Osteocyte (in vitro differentiated cells): Measurements from ENCODE around the gene PTPN1. TPM values are rescaled to one million over a fixed set of nuclear protein-coding genes. Genes with fewer than 3 reads are reported as not detected.

Experiments
- DNase-seq: peaks from one replicate; pipeline ENCODE4 v3.0.0; 2021; ENCODE audit warnings: mixed read lengths; ENCODE audit not compliant: unreplicated experiment; ENCODE audit errors: extremely low spot score
- H3K27ac Mint-ChIP-seq: one replicate; pipeline ENCODE4 v1.8.0; 2021; ENCODE audit warnings: mild to moderate bottlenecking, mixed read lengths; ENCODE audit not compliant: unreplicated experiment
- H3K27me3 Mint-ChIP-seq: one replicate; pipeline ENCODE4 v1.8.0; 2021; ENCODE audit warnings: mixed read lengths; ENCODE audit not compliant: unreplicated experiment
- H3K36me3 Mint-ChIP-seq: one replicate; pipeline ENCODE4 v1.8.0; 2021; ENCODE audit warnings: mixed read lengths; ENCODE audit not compliant: unreplicated experiment
- H3K4me1 Mint-ChIP-seq: one replicate; pipeline ENCODE4 v1.8.0; 2021; ENCODE audit warnings: mixed read lengths; ENCODE audit not compliant: unreplicated experiment
- H3K4me3 Mint-ChIP-seq: one replicate; pipeline ENCODE4 v1.8.0; 2021; ENCODE audit warnings: mild to moderate bottlenecking, moderate library complexity, mixed read lengths; ENCODE audit not compliant: unreplicated experiment
- H3K9me3 Mint-ChIP-seq: one replicate; pipeline ENCODE4 v1.8.0; 2021; ENCODE audit warnings: mixed read lengths; ENCODE audit not compliant: unreplicated experiment
- CTCF ChIP-seq: fragments of 200-600 bp; sonication (generic); IDR thresholded peaks from 2 replicates; pipeline ENCODE4 v1.5.0; 2021; ENCODE audit warnings: antibody characterized with exemption, mild to moderate bottlenecking, moderate library complexity
- total RNA-seq: library from RNA; stranded (reverse); gene quantifications from 2 replicates; pipeline ENCODE4 v1.2.1, GENCODE V29; 2021

PTPN1 gene
- total RNA-seq, 1 donor from 2014 or later: 29.1 TPM

DNA sequence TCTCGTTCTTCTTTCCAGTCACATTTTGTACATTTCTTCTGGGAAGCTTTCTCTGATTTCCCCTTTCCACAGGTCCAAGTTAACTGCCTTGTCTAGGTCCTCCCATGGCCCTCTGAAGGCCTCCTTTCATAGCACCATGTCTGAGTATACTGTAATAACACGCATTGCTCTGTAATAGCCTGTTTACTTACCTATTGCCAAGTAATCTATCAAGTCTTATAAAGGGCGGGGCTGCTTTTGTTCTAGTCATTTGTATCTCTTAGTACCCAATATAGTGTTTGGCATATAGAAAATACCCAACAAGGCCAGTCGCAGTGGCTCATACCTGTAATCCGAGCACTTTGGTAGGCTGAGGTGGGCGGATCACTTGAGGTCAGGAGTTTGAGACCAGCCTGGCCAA lies 17.9 kb downstream of the PTPN1 start:
- H3K36me3 Mint-ChIP-seq: no peaks in the 10 kb centered on the region
- H3K9me3 Mint-ChIP-seq: no peaks in the 10 kb centered on the region

GRCh38 chr20:50528804-50529351 lies 18.7 kb downstream of the PTPN1 start:
- Mint-ChIP-seq H3K9me3 (no peaks in the 10 kb centered on the region), H3K27me3 (no peaks in the 10 kb centered on the region), H3K4me1 (peaks cover 31% of the 10 kb centered on the region), H3K27ac (peak overlapping the region; percentile 53), H3K36me3 (no peaks in the 10 kb centered on the region), H3K4me3 (no peak overlapping the region)
- DNase-seq: no peak
- TF ChIP-seq CTCF: no peak

More for the DNA sequence above, 17.9 kb downstream of the PTPN1 start:
- Mint-ChIP-seq H3K27me3 (no peaks in the 10 kb centered on the region), H3K4me1 (peaks cover 25% of the 10 kb centered on the region), H3K4me3 (no peak overlapping the region), H3K27ac (no peak overlapping the region)
- no peak for TF ChIP-seq CTCF
- no peak for DNase-seq

GRCh38 chr20:50532221-50532620 lies 22.0 kb downstream of the PTPN1 start:
- TF ChIP-seq CTCF: no peak
- H3K27ac Mint-ChIP-seq: no peak overlapping the region

DNA sequence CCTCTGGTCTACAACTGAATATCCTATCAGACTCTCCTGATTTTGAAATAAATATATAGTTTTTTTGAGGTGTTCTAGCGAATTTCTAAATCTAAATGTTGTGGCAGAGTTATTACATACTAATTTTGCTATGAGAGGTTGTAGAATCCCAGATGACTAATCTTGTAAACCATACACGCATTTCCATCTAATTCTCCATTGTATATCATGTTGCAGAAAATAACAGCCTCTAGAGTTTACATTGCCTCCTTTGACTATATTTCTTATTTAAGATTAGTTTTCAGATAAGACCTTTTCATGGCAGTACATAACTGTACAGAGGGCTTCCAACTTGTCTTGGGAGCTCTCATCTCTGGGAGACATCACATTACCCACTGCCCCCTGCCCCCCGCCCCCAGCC lies 22.9 kb downstream of the PTPN1 start:
- no peaks in the 10 kb centered on the region for H3K36me3 Mint-ChIP-seq
- peak overlapping the region; percentile 41 for H3K27ac Mint-ChIP-seq
- no peaks in the 10 kb centered on the region for H3K27me3 Mint-ChIP-seq
- no peak for TF ChIP-seq CTCF
- H3K4me3 Mint-ChIP-seq: no peak overlapping the region
- H3K4me1 Mint-ChIP-seq: peaks cover 60% of the 10 kb centered on the region
- no peak for DNase-seq
- H3K9me3 Mint-ChIP-seq: no peaks in the 10 kb centered on the region

More at GRCh38 chr20:50532221-50532620, 22.0 kb downstream of the PTPN1 start:
- no peaks in the 10 kb centered on the region for H3K36me3 Mint-ChIP-seq
- no peaks in the 10 kb centered on the region for H3K9me3 Mint-ChIP-seq
- no peak for DNase-seq
- no peak overlapping the region for H3K4me3 Mint-ChIP-seq
- H3K4me1 Mint-ChIP-seq: peaks cover 54% of the 10 kb centered on the region
- H3K27me3 Mint-ChIP-seq: no peaks in the 10 kb centered on the region

GRCh38 chr20:50533464-50533863 lies 23.3 kb downstream of the PTPN1 start:
- no peaks in the 10 kb centered on the region for H3K27me3 Mint-ChIP-seq
- no peak for TF ChIP-seq CTCF
- H3K4me3 Mint-ChIP-seq: no peak overlapping the region
- H3K27ac Mint-ChIP-seq: peak overlapping the region; percentile 59
- DNase-seq: no peak
- no peaks in the 10 kb centered on the region for H3K9me3 Mint-ChIP-seq
- peaks cover 64% of the 10 kb centered on the region for H3K4me1 Mint-ChIP-seq
- no peaks in the 10 kb centered on the region for H3K36me3 Mint-ChIP-seq
